NCI-H1092 (cell line): Measurements from ENCODE around the gene CIAO2A.
"Not testable (repeated sequence)": the region's sequence is repeated elsewhere in the genome, so short reads cannot be mapped to it uniquely, and the experiment has no call there.

Source experiments
- DNase-seq: peaks from one replicate; lab custom pipeline; 2025; lab: John Stamatoyannopoulos, UW

Gene CIAO2A

GRCh38 chr15:64093627-64094417 lies at the start of gene CIAO2A:
Gene CIAO2A, minus strand, starts transcription at chr15:64093838. Its CDS starts 70 bp downstream, at chr15:64093768.
- peak; percentile 96 for DNase-seq

GRCh38 chr15:64143276-64143675 lies 49.6 kb upstream of the CIAO2A start:
- no peak for DNase-seq

- no peak for DNase-seq
These were observed 48.3 kb upstream of the CIAO2A start for GRCh38 chr15:64141798-64142512.

GRCh38 chr15:64138331-64138941 lies 44.8 kb upstream of the CIAO2A start:
- DNase-seq, result no peak

- no peak for DNase-seq
These were observed 43.7 kb upstream of the CIAO2A start for GRCh38 chr15:64137226-64137833.

- DNase-seq, result no peak
These were observed 42.7 kb upstream of the CIAO2A start for GRCh38 chr15:64136347-64136746.

GRCh38 chr15:64134345-64134829 lies 40.7 kb upstream of the CIAO2A start:
- DNase-seq, result no peak

- DNase-seq, result no peak
These were observed 40.1 kb upstream of the CIAO2A start for GRCh38 chr15:64133623-64134344.

GRCh38 chr15:64132217-64132616 lies 38.6 kb upstream of the CIAO2A start:
- no peak for DNase-seq

- no peak for DNase-seq
These were observed 37.9 kb upstream of the CIAO2A start for GRCh38 chr15:64131547-64131946.

- no peak for DNase-seq
These were observed 36.5 kb upstream of the CIAO2A start for GRCh38 chr15:64130159-64130558.

- DNase-seq, result no peak
These were observed 34.1 kb upstream of the CIAO2A start for GRCh38 chr15:64127521-64128270.

- no peak for DNase-seq
These were observed 32.3 kb upstream of the CIAO2A start for GRCh38 chr15:64125978-64126377.

- DNase-seq, result no peak
These were observed 29.3 kb upstream of the CIAO2A start for GRCh38 chr15:64122936-64123351.

GRCh38 chr15:64122444-64122843 lies 28.8 kb upstream of the CIAO2A start:
- DNase-seq, result no peak

- DNase-seq, result no peak
These were observed 28.0 kb upstream of the CIAO2A start for GRCh38 chr15:64121614-64122013.

- not testable (repeated sequence) for DNase-seq
These were observed 26.7 kb upstream of the CIAO2A start for GRCh38 chr15:64120322-64120721.

GRCh38 chr15:64117759-64118487 lies 24.3 kb upstream of the CIAO2A start:
- DNase-seq, result no peak

- no peak for DNase-seq
These were observed 19.3 kb upstream of the CIAO2A start for GRCh38 chr15:64112904-64113303.

- no peak for DNase-seq
These were observed 18.6 kb upstream of the CIAO2A start for GRCh38 chr15:64112073-64112772.
